ENCODE data around the gene BOLA1. TPM values are rescaled to one million over a fixed set of nuclear protein-coding genes. Genes with fewer than 3 reads are reported as not detected.
A peak's percentile ranks its signal among the peaks of the same experiment; 100 is the strongest.

The BOLA1 gene
- total and polyA plus RNA-seq, 2 of the 13 experiments (the other 11 are each of a cell fraction or from before 2014, with no cell fraction given), result 3.2 to 4.2 TPM

- TF ChIP-seq PITX1 (CRISPR knock-in tag; IDR thresholded peaks at IDR 0.05), result no peak
- 0 out of 2 replicates have a peak, but pooled peaks have one; percentile 41 for TF ChIP-seq ZFP37 (CRISPR knock-in tag; IDR thresholded peaks at IDR 0.05; ENCODE audit: borderline replicate concordance)
- TF ChIP-seq MTF2 (CRISPR knock-in tag; IDR thresholded peaks at IDR 0.05; ENCODE audit: borderline replicate concordance), result no peak
- TF ChIP-seq EZH2 (conservative IDR thresholded peaks at IDR 0.05; ENCODE audit: low read depth, low read length), result no peak
- TF ChIP-seq MAFG (CRISPR knock-in tag; IDR thresholded peaks at IDR 0.05), result no peak
- no peak for TF ChIP-seq NFE2 (CRISPR knock-in tag; IDR thresholded peaks at IDR 0.05)
- TF ChIP-seq ZNF317 (CRISPR knock-in tag; IDR thresholded peaks at IDR 0.05), result no peak
- no peak for TF ChIP-seq ZNF563 (CRISPR knock-in tag; IDR thresholded peaks at IDR 0.05)
- TF ChIP-seq CREM (IDR thresholded peaks at IDR 0.05), result no peak
- TF ChIP-seq CREM (CRISPR knock-in tag; IDR thresholded peaks at IDR 0.05), result no peak
- TF ChIP-seq ATF2 (CRISPR knock-in tag; IDR thresholded peaks at IDR 0.05), result peak; percentile 31; the same call in 1 of the 2 replicates
- TF ChIP-seq MAX (IDR thresholded peaks at IDR 0.05), result peak; percentile 40
- TF ChIP-seq ZBTB21 (CRISPR knock-in tag; IDR thresholded peaks at IDR 0.05), result peak; percentile 36; the same call in 1 of the 2 replicates
- TF ChIP-seq ZNF678 (CRISPR knock-in tag; IDR thresholded peaks at IDR 0.05), result no peak
- no peak for TF ChIP-seq SNAI1 (CRISPR knock-in tag; IDR thresholded peaks at IDR 0.05; ENCODE audit: borderline replicate concordance)
- TF ChIP-seq POLR2AphosphoS5 (IDR thresholded peaks at IDR 0.05; ENCODE audit: low read depth, low read length), result peak; percentile 24; the same call in 1 of the 2 replicates
- no peak for TF ChIP-seq SKI (IDR thresholded peaks at IDR 0.05; ENCODE audit: partially characterized antibody)
- TF ChIP-seq DZIP1 (CRISPR knock-in tag; IDR thresholded peaks at IDR 0.05), result no peak
- TF ChIP-seq ZSCAN22 (CRISPR knock-in tag; IDR thresholded peaks at IDR 0.05), result no peak
- TF ChIP-seq SRSF1 (optimal IDR thresholded peaks at IDR 0.05; ENCODE audit: low read depth, low read length), result no peak
- peak; percentile 97 for TF ChIP-seq SAP130 (CRISPR knock-in tag; IDR thresholded peaks at IDR 0.05; ENCODE audit: low read depth)
- no peak for TF ChIP-seq CCAR2 (optimal IDR thresholded peaks at IDR 0.05; ENCODE audit: low read depth, low read length)
- TF ChIP-seq ATF6 (CRISPR knock-in tag; conservative IDR thresholded peaks at IDR 0.05), result no peak
- TF ChIP-seq E2F2 (CRISPR knock-in tag; IDR thresholded peaks at IDR 0.05; ENCODE audit: borderline replicate concordance), result no peak
Observed at GRCh38 chr1:149885339-149886120, 13.8 kb upstream of the BOLA1 start (continued).

Data from HepG2 (cell line).